H1 (cell line): ENCODE measurements around the gene GPC3. TPM values are rescaled to one million over a fixed set of nuclear protein-coding genes. Genes with fewer than 3 reads are reported as not detected.

Experiments used
- CTCF ChIA-PET: fragments of 300-600 bp; sonication (Branson Sonifier 250); formaldehyde crosslinking; loops from one replicate; lab custom pipeline; 2021; ENCODE audit not compliant: partially characterized antibody; lab: Charles Lee
- POLR2A ChIA-PET: fragments of 300-600 bp; sonication (Branson Sonifier 250); formaldehyde crosslinking; loops from one replicate; lab custom pipeline; 2021; ENCODE audit warnings: inconsistent platforms; ENCODE audit not compliant: partially characterized antibody; lab: Charles Lee
- DNase-seq, 2 experiments: peaks; one replicate each; pipeline versions ENCODE4 v3.0.0 to v3.0.0-alpha.2; 2010 to 2022; ENCODE audit warnings: low spot score in 2 of 2, low read depth in 1 of 2, mixed read lengths in 1 of 2
- FAIRE-seq: peaks from 2 replicates; lab custom pipeline; 2011; peaks lifted over from hg19 to GRCh38; lab: Jason Lieb, UNC
- H2AFZ ChIP-seq: 2 replicates; pipeline ENCODE4 v1.8.1; 2012; ENCODE audit warnings: low read length, inconsistent platforms
- H2AK5ac ChIP-seq: 2 replicates; pipeline ENCODE4 v1.6.1; 2013; ENCODE audit warnings: low read depth, low read length
- H2BK120ac ChIP-seq: replicated peaks from 2 replicates; pipeline ENCODE3; 2013; ENCODE audit warnings: low read depth, low read length, inconsistent platforms
- H2BK12ac ChIP-seq: 2 replicates; pipeline ENCODE4 v1.6.1; 2013; ENCODE audit warnings: low read depth, low read length
- H2BK15ac ChIP-seq: 2 replicates; pipeline ENCODE4 v1.6.1; 2013; ENCODE audit warnings: low read length
- H2BK20ac ChIP-seq: 2 replicates; pipeline ENCODE4 v1.6.1; 2013; ENCODE audit warnings: low read length
- H2BK5ac ChIP-seq: 2 replicates; pipeline ENCODE4 v1.6.1; 2013; ENCODE audit warnings: low read depth, low read length
- H3K14ac ChIP-seq: 2 replicates; pipeline ENCODE4 v1.6.1; 2013; ENCODE audit warnings: inconsistent platforms; ENCODE audit not compliant: insufficient read length
- H3K18ac ChIP-seq: 2 replicates; pipeline ENCODE4 v1.6.1; 2013; ENCODE audit warnings: low read length; ENCODE audit errors: extremely low read depth
- H3K23ac ChIP-seq: 2 replicates; pipeline ENCODE4 v1.6.1; 2013; ENCODE audit warnings: inconsistent platforms; ENCODE audit not compliant: insufficient read length
- H3K23me2 ChIP-seq: 2 replicates; pipeline ENCODE4 v1.6.1; 2013; ENCODE audit warnings: low read depth, low read length
- H3K27ac ChIP-seq: 2 replicates; pipeline ENCODE4 v1.6.1; 2011; ENCODE audit warnings: low read depth, low read length, inconsistent platforms
- H3K27me3 ChIP-seq, 4 experiments: replicated peaks in 1 of 4; 1 replicate in 1 of 4; 2 replicates in 3 of 4; pipeline versions ENCODE4 v1.6.1 to v1.8.1; 2011 to 2013; ENCODE audit warnings: low read length in 3 of 4, mild to moderate bottlenecking in 3 of 4, inconsistent platforms in 2 of 4, mixed read lengths in 2 of 4, moderate library complexity in 1 of 4; ENCODE audit not compliant: control insufficient read depth in 3 of 4, insufficient read depth in 3 of 4; ENCODE audit errors: extremely low read depth in 1 of 4
- H3K36me3 ChIP-seq, 4 experiments: 2 replicates each; pipeline versions ENCODE4 v1.6.1 to v1.8.1; 2011 to 2013; ENCODE audit warnings: mild to moderate bottlenecking in 4 of 4, low read length in 3 of 4, moderate library complexity in 2 of 4, control low read depth in 1 of 4, inconsistent platforms in 1 of 4; ENCODE audit not compliant: insufficient read depth in 4 of 4, control insufficient read depth in 2 of 4
- H3K4ac ChIP-seq: replicated peaks from 2 replicates; pipeline ENCODE3; 2013; ENCODE audit warnings: low read length, low read depth, mixed read lengths, inconsistent platforms; ENCODE audit not compliant: insufficient read length
- H3K4me1 ChIP-seq, 4 experiments: replicated peaks in 1 of 4; 1 replicate in 1 of 4; 2 replicates in 3 of 4; pipeline versions ENCODE4 v1.6.1 to v1.8.1; 2011 to 2013; ENCODE audit warnings: low read length in 3 of 4, inconsistent platforms in 2 of 4, mixed read lengths in 1 of 4; ENCODE audit not compliant: insufficient read depth in 4 of 4, control insufficient read depth in 3 of 4
- H3K4me2 ChIP-seq, 2 experiments: 2 replicates each; pipeline versions ENCODE4 v1.6.1 to v1.8.1; 2011 to 2013; ENCODE audit warnings: low read depth in 2 of 2, low read length in 2 of 2, control low read depth in 1 of 2, inconsistent platforms in 1 of 2, mild to moderate bottlenecking in 1 of 2; ENCODE audit not compliant: insufficient read depth in 1 of 2
- H3K4me3 ChIP-seq, 4 experiments: fragments of 200-600, 300-600 bp in 1 of 4; sonication (generic), shearing (Covaris generic), sonication (Bioruptor Twin) in 1 of 4; 2 replicates each; pipeline versions ENCODE4 v1.5.1 to v1.8.1; 2011 to 2016; ENCODE audit warnings: low read length in 4 of 4, low read depth in 3 of 4, control low read depth in 2 of 4, inconsistent platforms in 2 of 4, mild to moderate bottlenecking in 2 of 4, mixed read lengths in 1 of 4, moderate library complexity in 1 of 4; ENCODE audit not compliant: insufficient read depth in 2 of 4; ENCODE audit errors: extremely low read depth in 1 of 4
- H3K56ac ChIP-seq: replicated peaks from 2 replicates; pipeline ENCODE3; 2013; ENCODE audit warnings: low read depth, mild to moderate bottlenecking, mixed read lengths, low read length, inconsistent platforms; ENCODE audit not compliant: insufficient read length
- H3K79me1 ChIP-seq: 2 replicates; pipeline ENCODE4 v1.6.1; 2013; ENCODE audit warnings: low read depth, low read length, control low read depth
- H3K79me2 ChIP-seq, 2 experiments: 2 replicates each; pipeline versions ENCODE4 v1.6.1 to v1.8.1; 2012 to 2013; ENCODE audit warnings: low read length in 2 of 2, mild to moderate bottlenecking in 2 of 2, inconsistent platforms in 1 of 2; ENCODE audit not compliant: insufficient read depth in 2 of 2, control insufficient read depth in 1 of 2
- H3K9ac ChIP-seq, 4 experiments: replicated peaks in 1 of 4; 1 replicate in 1 of 4; 2 replicates in 3 of 4; pipeline versions ENCODE4 v1.6.1 to v1.8.1; 2011 to 2013; ENCODE audit warnings: low read depth in 3 of 4, low read length in 3 of 4, control low read depth in 2 of 4, mild to moderate bottlenecking in 2 of 4, moderate library complexity in 2 of 4, inconsistent platforms in 1 of 4; ENCODE audit errors: extremely low read depth in 1 of 4
- H3K9me3 ChIP-seq, 2 experiments: 2 replicates each; pipeline versions ENCODE4 v1.6.1 to v1.8.1; 2012 to 2013; ENCODE audit warnings: mild to moderate bottlenecking in 2 of 2, moderate library complexity in 2 of 2, control low read depth in 1 of 2, inconsistent platforms in 1 of 2, low read depth in 1 of 2, low read length in 1 of 2, mixed read lengths in 1 of 2; ENCODE audit not compliant: insufficient read depth in 2 of 2
- H4K20me1 ChIP-seq, 2 experiments: replicated peaks in 1 of 2; 2 replicates each; pipeline versions ENCODE3 to v1.8.1; 2011 to 2013; ENCODE audit warnings: inconsistent platforms in 2 of 2, low read length in 2 of 2, mild to moderate bottlenecking in 1 of 2; ENCODE audit not compliant: insufficient read depth in 2 of 2, control insufficient read depth in 1 of 2
- H4K5ac ChIP-seq: 2 replicates; pipeline ENCODE4 v1.6.1; 2013; ENCODE audit warnings: low read length, low read depth, mixed read lengths, inconsistent platforms; ENCODE audit not compliant: insufficient read length
- H4K8ac ChIP-seq: 2 replicates; pipeline ENCODE4 v1.8.0; 2013; ENCODE audit warnings: mild to moderate bottlenecking, moderate library complexity, low read length, inconsistent platforms; ENCODE audit not compliant: insufficient read depth; ENCODE audit errors: extremely low read depth
- H4K91ac ChIP-seq: replicated peaks from 2 replicates; pipeline ENCODE3; 2013; ENCODE audit warnings: low read length, mixed read lengths, inconsistent platforms; ENCODE audit not compliant: insufficient read length
- ASH2L ChIP-seq: fragments of 200-600, 300-600 bp; sonication (generic); IDR thresholded peaks from one replicate; pipeline ENCODE4 v1.7.1; 2017; ENCODE audit warnings: low read length
- CEBPB ChIP-seq: IDR thresholded peaks from 2 replicates; pipeline ENCODE4 v1.6.1; 2012; ENCODE audit warnings: low read depth, low read length
- EGR1 ChIP-seq: IDR thresholded peaks from 2 replicates; pipeline ENCODE4 v1.6.1; 2011; ENCODE audit warnings: low read depth, low read length, borderline replicate concordance
- JUN ChIP-seq: IDR thresholded peaks from 2 replicates; pipeline ENCODE4 v1.6.1; 2011; ENCODE audit warnings: low read depth, mild to moderate bottlenecking, improper control_type of control experiment, low read length
- KDM5A ChIP-seq: fragments of 200-600 bp; IDR thresholded peaks from 2 replicates; pipeline ENCODE4 v1.7.1; 2012; ENCODE audit warnings: mild to moderate bottlenecking, low read length, inconsistent platforms, mixed read lengths
- POLR2A ChIP-seq, 2 experiments: IDR thresholded peaks; 1 replicate in 1 of 2; 2 replicates in 1 of 2; pipeline ENCODE4 v1.6.1; 2011; ENCODE audit warnings: low read depth in 2 of 2, low read length in 2 of 2, mild to moderate bottlenecking in 2 of 2; ENCODE audit errors: control extremely low read depth in 1 of 2
- SIX5 ChIP-seq: IDR thresholded peaks from 2 replicates; pipeline ENCODE4 v1.6.1; 2011; ENCODE audit warnings: mild to moderate bottlenecking, low read depth, low read length
- SP2 ChIP-seq: IDR thresholded peaks from 2 replicates; pipeline ENCODE4 v1.6.1; 2012; ENCODE audit warnings: mild to moderate bottlenecking, low read length, inconsistent platforms
- SRF ChIP-seq: IDR thresholded peaks from 2 replicates; pipeline ENCODE4 v1.6.1; 2011; ENCODE audit warnings: mild to moderate bottlenecking, low read depth, low read length, moderate library complexity
- USF2 ChIP-seq: IDR thresholded peaks from 2 replicates; pipeline ENCODE4 v1.6.1; 2011; ENCODE audit warnings: low read length, improper control_type of control experiment
- WGBS, 2 experiments: shearing (Covaris generic) in 1 of 2; methylation state at CpG; one replicate each; pipeline versions ENCODE4 v1.1.6 to v1.1.7; 2013 to 2015; ENCODE audit warnings: low lambda C conversion rate in 2 of 2, mixed read lengths in 2 of 2, inconsistent platforms in 1 of 2, low coverage in 1 of 2, missing lambda C conversion rate in 1 of 2; ENCODE audit not compliant: insufficient replicate concordance in 2 of 2, insufficient coverage in 1 of 2, insufficient read length in 1 of 2; ENCODE audit errors: extremely low coverage in 1 of 2, missing lambda C conversion rate in 1 of 2; 5-methylcytosine and 5-hydroxymethylcytosine counted together
- polyA plus RNA-seq, 7 experiments: library from polyadenylated mRNA; depleted of rRNA in 3 of 7; stranded (reverse) in 5 of 7; unstranded in 2 of 7; fragments of >200 nt in 5 of 7; fragments of 200-250 nt in 2 of 7; gene quantifications; 1 replicate in 5 of 7; 2 replicates in 1 of 7; 4 replicates in 1 of 7; pipeline versions ENCODE4 v1.2.1 to v1.2.3, GENCODE V29; 2011 to 2013; ENCODE audit warnings: missing spikeins in 2 of 7, mixed read lengths in 2 of 7
- total RNA-seq: library from RNA; stranded (reverse); fragmentation: NEBNext Ultra II Directional; extraction: Animal tissue kit (Norgen Biotek cat#: 25700); gene quantifications from 2 replicates; pipeline ENCODE4 v1.2.1, GENCODE V29; 2021

The GPC3 gene
- total and polyA plus RNA-seq, 2 of the 8 experiments (the other 6 are each of a cell fraction or from before 2014, with no cell fraction given): 64.8 to 71.9 TPM

- no peaks in the 10 kb centered on the region; a peak in 1 of 8 replicates for H3K36me3 ChIP-seq
- H3K23me2 ChIP-seq: no peaks in the 10 kb centered on the region
- no peaks in the 10 kb centered on the region for H4K20me1 ChIP-seq
- no peak overlapping the region for H2BK15ac ChIP-seq
- no peak overlapping the region for H3K4me3 ChIP-seq
- H4K8ac ChIP-seq: no peak overlapping the region
- POLR2A ChIA-PET: no interaction called here
- no peak overlapping the region for H3K4ac ChIP-seq
- H3K4me2 ChIP-seq: no peak overlapping the region
- no peaks in the 10 kb centered on the region for H3K27me3 ChIP-seq
- CTCF ChIA-PET: no interaction called here
- H2AFZ ChIP-seq: no peak overlapping the region
- TF ChIP-seq CEBPB: no peak
- no peak for TF ChIP-seq EGR1
- no peak for TF ChIP-seq KDM5A
- no peak for TF ChIP-seq SP2
- no peak for TF ChIP-seq SRF
- TF ChIP-seq POLR2A (IDR thresholded peaks at IDR 0.05; ENCODE audit: control extremely low read depth in 1 of 2, low read depth in 2 of 2, low read length in 2 of 2): no peak
- no peak for TF ChIP-seq SIX5
- TF ChIP-seq JUN: no peak
- no peak for TF ChIP-seq ASH2L
- TF ChIP-seq USF2: no peak
- H2AK5ac ChIP-seq: no peak overlapping the region
- no peak overlapping the region for H3K23ac ChIP-seq
- no peak for FAIRE-seq
- no peak for DNase-seq
- H3K4me1 ChIP-seq: peaks cover 0 to 4% (median 2%) of the 10 kb centered on the region in 4 experiments; a peak in 3 of 7 replicates
- no peak overlapping the region for H2BK20ac ChIP-seq
- H3K9me3 ChIP-seq: no peaks in the 10 kb centered on the region
- no peak overlapping the region for H4K5ac ChIP-seq
- H3K9ac ChIP-seq: no peak overlapping the region
- no peak overlapping the region for H3K14ac ChIP-seq
- H3K79me1 ChIP-seq: no peaks in the 10 kb centered on the region
- no peak overlapping the region for H2BK5ac ChIP-seq
- 100% methylated on average over 2 of the region's 2 CpGs; no CpG with 5 or more reads in 1 of the 2 experiments for WGBS, 2 experiments
- no peak overlapping the region for H2BK12ac ChIP-seq
- no peak overlapping the region for H3K18ac ChIP-seq
- no peak overlapping the region for H3K56ac ChIP-seq
- H3K27ac ChIP-seq: no peak overlapping the region
- no peak overlapping the region for H2BK120ac ChIP-seq
- H4K91ac ChIP-seq: no peak overlapping the region
- no peaks in the 10 kb centered on the region for H3K79me2 ChIP-seq
These were observed 121.2 kb downstream of the GPC3 start for GRCh38 chrX:133864236-133864635.
